Neural cell (in vitro differentiated cells): ENCODE measurements around the gene KPNA4. TPM values are rescaled to one million over a fixed set of nuclear protein-coding genes. Genes with fewer than 3 reads are reported as not detected.

Experiments
- H2AFZ ChIP-seq: fragments of 200-600, 300-800 bp; sonication (generic), shearing (Covaris generic); 2 replicates; pipeline ENCODE4 v1.6.0; 2014; ENCODE audit warnings: low read depth, mild to moderate bottlenecking, antibody characterized with exemption, low read length, moderate library complexity
- H3F3A ChIP-seq: fragments of 200-600 bp; shearing (Covaris generic); 2 replicates; pipeline ENCODE4 v1.6.1; 2016; ENCODE audit warnings: mild to moderate bottlenecking, moderate library complexity, mixed read lengths, antibody characterized with exemption, low read length; ENCODE audit not compliant: insufficient read depth, poor library complexity, severe bottlenecking
- H3K27ac ChIP-seq: fragments of 200-600, 300-800 bp; sonication (generic), shearing (Covaris generic); 2 replicates; pipeline ENCODE4 v1.5.1; 2014; ENCODE audit warnings: mild to moderate bottlenecking, low read length, moderate library complexity
- H3K27me3 ChIP-seq: fragments of 300-800, 200-600 bp; sonication (generic), shearing (Covaris generic); 2 replicates; pipeline ENCODE4 v1.6.0; 2014; ENCODE audit warnings: mild to moderate bottlenecking, low read depth, low read length, moderate library complexity; ENCODE audit not compliant: insufficient read depth
- H3K36me3 ChIP-seq: fragments of 300-800, 200-600 bp; sonication (generic), shearing (Covaris generic); 2 replicates; pipeline ENCODE4 v1.5.1; 2014; ENCODE audit warnings: mild to moderate bottlenecking, antibody characterized with exemption, low read length, moderate library complexity; ENCODE audit not compliant: insufficient read depth
- H3K4me2 ChIP-seq: fragments of 300-800, 200-600 bp; sonication (generic), shearing (Covaris generic); 2 replicates; pipeline ENCODE4 v1.6.0; 2014; ENCODE audit warnings: mild to moderate bottlenecking, low read length
- H3K4me3 ChIP-seq: fragments of 300-800, 200-600 bp; sonication (generic), shearing (Covaris generic); 2 replicates; pipeline ENCODE4 v1.5.1; 2014; ENCODE audit warnings: mild to moderate bottlenecking, low read length, moderate library complexity
- H3K79me2 ChIP-seq: fragments of 200-600 bp; shearing (Covaris generic); replicated peaks from 2 replicates; pipeline ENCODE4 v1.6.0; 2014; ENCODE audit warnings: mild to moderate bottlenecking, low read length, moderate library complexity; ENCODE audit not compliant: insufficient read depth
- H3K9ac ChIP-seq: fragments of 300-800, 200-600 bp; sonication (generic), shearing (Covaris generic); 2 replicates; pipeline ENCODE4 v1.6.1; 2016; ENCODE audit warnings: mild to moderate bottlenecking, low read length, mixed read lengths
- H3K9me2 ChIP-seq: fragments of 200-600 bp; shearing (Covaris generic); 2 replicates; pipeline ENCODE4 v1.6.1; 2016; ENCODE audit warnings: mild to moderate bottlenecking, low read length, mixed read lengths; ENCODE audit not compliant: insufficient read depth
- H3K9me3 ChIP-seq: fragments of 200-600, 300-800 bp; sonication (generic), shearing (Covaris generic); 2 replicates; pipeline ENCODE4 v1.6.1; 2016; ENCODE audit warnings: mild to moderate bottlenecking, mixed run types, low read length, moderate library complexity, mixed read lengths
- H4K20me1 ChIP-seq: fragments of 200-600 bp; shearing (Covaris generic); 2 replicates; pipeline ENCODE4 v1.6.1; 2016; ENCODE audit warnings: mild to moderate bottlenecking, mixed run types; ENCODE audit not compliant: insufficient read depth
- CTCF ChIP-seq: fragments of 450-650 bp; IDR thresholded peaks from 2 replicates; pipeline ENCODE4 v1.5.1; 2014; ENCODE audit warnings: antibody characterized with exemption, mild to moderate bottlenecking, moderate library complexity; ENCODE audit not compliant: poor library complexity, severe bottlenecking
- EP300 ChIP-seq: fragments of 450-650 bp; conservative IDR thresholded peaks from 2 replicates; pipeline ENCODE4 v1.6.1; 2014; ENCODE audit warnings: antibody characterized with exemption, mild to moderate bottlenecking, moderate library complexity; ENCODE audit not compliant: poor library complexity, severe bottlenecking
- EZH2 ChIP-seq: fragments of 200-600, 300-800 bp; shearing (Covaris generic), sonication (generic); IDR thresholded peaks from 2 replicates; pipeline ENCODE4 v1.6.1; 2014; ENCODE audit warnings: antibody characterized with exemption, low read length, borderline replicate concordance, mild to moderate bottlenecking; ENCODE audit not compliant: insufficient read depth, poor library complexity, severe bottlenecking
- MXI1 ChIP-seq: fragments of 450-650 bp; conservative IDR thresholded peaks from 2 replicates; pipeline ENCODE4 v1.6.1; 2014; ENCODE audit warnings: antibody characterized with exemption, mild to moderate bottlenecking; ENCODE audit not compliant: poor library complexity, severe bottlenecking
- POLR2AphosphoS5 ChIP-seq: IDR thresholded peaks from 2 replicates; pipeline ENCODE4 v1.6.1; 2012
- RAD21 ChIP-seq: fragments of 450-650 bp; conservative IDR thresholded peaks from 2 replicates; pipeline ENCODE4 v1.6.1; 2014; ENCODE audit warnings: antibody characterized with exemption, mild to moderate bottlenecking, moderate library complexity
- SMC3 ChIP-seq: fragments of 450-650 bp; conservative IDR thresholded peaks from 2 replicates; pipeline ENCODE4 v1.6.1; 2014; ENCODE audit warnings: antibody characterized with exemption, mild to moderate bottlenecking, moderate library complexity; ENCODE audit not compliant: poor library complexity
- TAF1 ChIP-seq: IDR thresholded peaks from 2 replicates; pipeline ENCODE4 v1.6.1; 2012; ENCODE audit warnings: low read depth
- polyA plus RNA-seq: library from polyadenylated mRNA; depleted of rRNA; stranded (reverse); fragments of >200 nt; gene quantifications from 2 replicates; pipeline ENCODE4 v1.2.3, GENCODE V29; 2014
- TF ChIP-seq, protein P1 (sequence below): IDR thresholded peaks from 2 replicates; pipeline ENCODE4 v1.6.1; 2012; ENCODE audit warnings: borderline replicate concordance

The KPNA4 gene
- polyA plus RNA-seq, 1 donor from 2014 or later: 23.1 TPM

GRCh38 chr3:160608870-160609269 lies 43.5 kb upstream of the KPNA4 start:
- no peak overlapping the region for H3K9ac ChIP-seq
- no peaks in the 10 kb centered on the region for H3K9me3 ChIP-seq
- H3K79me2 ChIP-seq: no peaks in the 10 kb centered on the region
- H3K4me2 ChIP-seq: no peak overlapping the region
- H4K20me1 ChIP-seq: no peaks in the 10 kb centered on the region
- H3F3A ChIP-seq: no peaks in the 10 kb centered on the region
- no peaks in the 10 kb centered on the region for H3K9me2 ChIP-seq
- no peaks in the 10 kb centered on the region for H3K36me3 ChIP-seq
- H3K27ac ChIP-seq: no peak overlapping the region
- H2AFZ ChIP-seq: no peak overlapping the region
- TF ChIP-seq MXI1: no peak
- TF ChIP-seq RAD21: no peak
- no peak for TF ChIP-seq EP300
- no peak for TF ChIP-seq TAF1
- no peaks in the 10 kb centered on the region for H3K27me3 ChIP-seq
- H3K4me3 ChIP-seq: no peak overlapping the region

- no peaks in the 10 kb centered on the region for H4K20me1 ChIP-seq
- no peaks in the 10 kb centered on the region for H3K79me2 ChIP-seq
- H3K9ac ChIP-seq: no peak overlapping the region
- no peaks in the 10 kb centered on the region for H3K9me3 ChIP-seq
- H3K4me3 ChIP-seq: no peak overlapping the region
- H3F3A ChIP-seq: no peaks in the 10 kb centered on the region
- no peak overlapping the region for H2AFZ ChIP-seq
- H3K27ac ChIP-seq: no peak overlapping the region
- TF ChIP-seq EP300 (no peak), CTCF (no peak), SMC3 (no peak), TAF1 (no peak), EZH2 (no peak), RAD21 (no peak), POLR2AphosphoS5 (no peak)
- TF ChIP-seq, protein P1, sequence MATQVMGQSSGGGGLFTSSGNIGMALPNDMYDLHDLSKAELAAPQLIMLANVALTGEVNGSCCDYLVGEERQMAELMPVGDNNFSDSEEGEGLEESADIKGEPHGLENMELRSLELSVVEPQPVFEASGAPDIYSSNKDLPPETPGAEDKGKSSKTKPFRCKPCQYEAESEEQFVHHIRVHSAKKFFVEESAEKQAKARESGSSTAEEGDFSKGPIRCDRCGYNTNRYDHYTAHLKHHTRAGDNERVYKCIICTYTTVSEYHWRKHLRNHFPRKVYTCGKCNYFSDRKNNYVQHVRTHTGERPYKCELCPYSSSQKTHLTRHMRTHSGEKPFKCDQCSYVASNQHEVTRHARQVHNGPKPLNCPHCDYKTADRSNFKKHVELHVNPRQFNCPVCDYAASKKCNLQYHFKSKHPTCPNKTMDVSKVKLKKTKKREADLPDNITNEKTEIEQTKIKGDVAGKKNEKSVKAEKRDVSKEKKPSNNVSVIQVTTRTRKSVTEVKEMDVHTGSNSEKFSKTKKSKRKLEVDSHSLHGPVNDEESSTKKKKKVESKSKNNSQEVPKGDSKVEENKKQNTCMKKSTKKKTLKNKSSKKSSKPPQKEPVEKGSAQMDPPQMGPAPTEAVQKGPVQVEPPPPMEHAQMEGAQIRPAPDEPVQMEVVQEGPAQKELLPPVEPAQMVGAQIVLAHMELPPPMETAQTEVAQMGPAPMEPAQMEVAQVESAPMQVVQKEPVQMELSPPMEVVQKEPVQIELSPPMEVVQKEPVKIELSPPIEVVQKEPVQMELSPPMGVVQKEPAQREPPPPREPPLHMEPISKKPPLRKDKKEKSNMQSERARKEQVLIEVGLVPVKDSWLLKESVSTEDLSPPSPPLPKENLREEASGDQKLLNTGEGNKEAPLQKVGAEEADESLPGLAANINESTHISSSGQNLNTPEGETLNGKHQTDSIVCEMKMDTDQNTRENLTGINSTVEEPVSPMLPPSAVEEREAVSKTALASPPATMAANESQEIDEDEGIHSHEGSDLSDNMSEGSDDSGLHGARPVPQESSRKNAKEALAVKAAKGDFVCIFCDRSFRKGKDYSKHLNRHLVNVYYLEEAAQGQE: no peak
- no peak overlapping the region for H3K4me2 ChIP-seq
- H3K9me2 ChIP-seq: no peaks in the 10 kb centered on the region
- H3K27me3 ChIP-seq: no peaks in the 10 kb centered on the region
- H3K36me3 ChIP-seq: no peaks in the 10 kb centered on the region
Measured at GRCh38 chr3:160607826-160608225, 42.5 kb upstream of the KPNA4 start.

DNA sequence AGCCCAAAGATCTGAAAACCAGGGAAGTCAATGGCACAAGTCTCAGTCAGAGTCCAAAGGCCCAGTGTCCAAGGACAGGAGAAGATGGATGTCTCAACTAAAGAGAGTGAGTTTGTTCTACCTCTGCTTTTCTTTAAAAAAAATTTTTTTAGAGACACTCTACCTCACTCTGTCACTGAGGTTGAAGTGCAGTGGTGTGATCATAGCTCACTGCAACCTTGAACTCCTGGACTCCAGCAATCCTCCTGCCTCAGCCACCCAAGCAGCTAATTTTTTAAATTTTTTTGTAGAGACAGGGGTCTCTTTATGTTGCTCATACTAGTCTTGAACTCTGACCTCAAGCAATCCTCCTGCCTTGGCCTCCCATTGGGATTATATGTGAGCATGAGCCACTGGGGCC lies 39.9 kb upstream of the KPNA4 start:
- H3K27ac ChIP-seq: no peak overlapping the region
- no peak overlapping the region for H2AFZ ChIP-seq
- H3K4me3 ChIP-seq: no peak overlapping the region
- H3K79me2 ChIP-seq: no peaks in the 10 kb centered on the region
- H3K36me3 ChIP-seq: no peaks in the 10 kb centered on the region
- H3K9ac ChIP-seq: no peak overlapping the region
- H3F3A ChIP-seq: no peaks in the 10 kb centered on the region
- TF ChIP-seq POLR2AphosphoS5 (no peak), EP300 (no peak), MXI1 (no peak), TAF1 (no peak), EZH2 (no peak), SMC3 (no peak), RAD21 (no peak), CTCF (no peak)
- TF ChIP-seq, protein P1: no peak
- no peaks in the 10 kb centered on the region for H3K27me3 ChIP-seq
- H3K4me2 ChIP-seq: no peak overlapping the region
- no peaks in the 10 kb centered on the region for H3K9me2 ChIP-seq
- no peaks in the 10 kb centered on the region for H4K20me1 ChIP-seq
- no peaks in the 10 kb centered on the region for H3K9me3 ChIP-seq
